Measurements from ENCODE around the gene FLNB.

DNA sequence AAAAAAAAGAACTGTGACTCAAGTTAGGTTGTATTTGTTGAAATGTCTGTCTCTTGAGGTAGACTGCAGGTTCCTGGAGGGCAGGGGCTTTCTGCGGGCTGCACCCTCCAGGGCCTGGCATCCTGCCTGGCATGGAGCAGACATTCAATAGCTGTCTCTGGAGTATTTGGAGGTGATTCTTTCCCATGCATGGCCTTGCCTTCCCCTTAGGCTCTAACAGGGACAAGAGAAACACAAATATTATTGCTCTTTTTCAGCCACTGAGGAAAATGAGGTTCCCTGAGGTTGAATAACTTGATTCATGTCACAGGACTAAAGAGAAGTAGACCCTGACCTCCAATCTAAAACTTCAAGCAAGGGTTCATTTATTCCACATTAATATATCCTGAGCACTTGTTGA, 18.6 kb upstream of the FLNB start:
- no peak for TF ChIP-seq FOS (IDR thresholded peaks at IDR 0.05; ENCODE audit: low read depth, low read length)
- TF ChIP-seq, protein P1, sequence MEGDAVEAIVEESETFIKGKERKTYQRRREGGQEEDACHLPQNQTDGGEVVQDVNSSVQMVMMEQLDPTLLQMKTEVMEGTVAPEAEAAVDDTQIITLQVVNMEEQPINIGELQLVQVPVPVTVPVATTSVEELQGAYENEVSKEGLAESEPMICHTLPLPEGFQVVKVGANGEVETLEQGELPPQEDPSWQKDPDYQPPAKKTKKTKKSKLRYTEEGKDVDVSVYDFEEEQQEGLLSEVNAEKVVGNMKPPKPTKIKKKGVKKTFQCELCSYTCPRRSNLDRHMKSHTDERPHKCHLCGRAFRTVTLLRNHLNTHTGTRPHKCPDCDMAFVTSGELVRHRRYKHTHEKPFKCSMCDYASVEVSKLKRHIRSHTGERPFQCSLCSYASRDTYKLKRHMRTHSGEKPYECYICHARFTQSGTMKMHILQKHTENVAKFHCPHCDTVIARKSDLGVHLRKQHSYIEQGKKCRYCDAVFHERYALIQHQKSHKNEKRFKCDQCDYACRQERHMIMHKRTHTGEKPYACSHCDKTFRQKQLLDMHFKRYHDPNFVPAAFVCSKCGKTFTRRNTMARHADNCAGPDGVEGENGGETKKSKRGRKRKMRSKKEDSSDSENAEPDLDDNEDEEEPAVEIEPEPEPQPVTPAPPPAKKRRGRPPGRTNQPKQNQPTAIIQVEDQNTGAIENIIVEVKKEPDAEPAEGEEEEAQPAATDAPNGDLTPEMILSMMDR (conservative IDR thresholded peaks at IDR 0.05; ENCODE audit: low read depth, low read length): no peak
- no peak for TF ChIP-seq POLR2A (IDR thresholded peaks at IDR 0.05; ENCODE audit: low read depth, low read length)
- no peak for TF ChIP-seq CEBPB (IDR thresholded peaks at IDR 0.05; ENCODE audit: low read depth, low read length)
- TF ChIP-seq MAZ (IDR thresholded peaks at IDR 0.05; ENCODE audit: borderline replicate concordance, low read depth, low read length): no peak
